Activated CD4-positive, alpha-beta T cell treated with anti-CD3 and anti-CD28 coated beads, Interleukin-2, amount 10 ng/mL, durations not matched to agents 24 days and 14 days (primary cell): Measurements from ENCODE around the gene BCL2L12. TPM values are rescaled to one million over a fixed set of nuclear protein-coding genes. Genes with fewer than 3 reads are reported as not detected.

ENCODE experiments used
- DNase-seq: peaks from one replicate; pipeline ENCODE4 v3.0.0; 2022
- H3K27ac Mint-ChIP-seq: one replicate; pipeline ENCODE4 v1.8.0; 2022; ENCODE audit warnings: mild to moderate bottlenecking, mixed read lengths
- H3K27me3 Mint-ChIP-seq: one replicate; pipeline ENCODE4 v1.8.0; 2022; ENCODE audit warnings: mixed read lengths
- H3K36me3 Mint-ChIP-seq: one replicate; pipeline ENCODE4 v1.8.0; 2022; ENCODE audit warnings: low read depth, mild to moderate bottlenecking, mixed read lengths
- H3K4me1 Mint-ChIP-seq: one replicate; pipeline ENCODE4 v1.8.0; 2021; ENCODE audit warnings: mixed read lengths
- H3K4me3 Mint-ChIP-seq: one replicate; pipeline ENCODE4 v1.8.0; 2022; ENCODE audit warnings: mild to moderate bottlenecking, moderate library complexity, mixed read lengths
- H3K9me3 Mint-ChIP-seq: one replicate; pipeline ENCODE4 v1.8.0; 2021; ENCODE audit warnings: mixed read lengths
- intact Hi-C: fragments of 100-400 bp; cut with micrococcal nuclease; formaldehyde crosslinking; loops from one replicate; pipeline ENCODE4 v1.15.1; 2023
- total RNA-seq: library from RNA; stranded (reverse); gene quantifications from 2 replicates; pipeline ENCODE4 v1.2.3, GENCODE V29; 2022

Gene BCL2L12
- total RNA-seq, 1 donor from 2014 or later, result 72.0 TPM

- peaks cover 38% of the 10 kb centered on the region for H3K36me3 Mint-ChIP-seq
- H3K4me3 Mint-ChIP-seq, result peak within 1 kb of the TSS; percentile 87
- peaks cover 19% of the 10 kb centered on the region for H3K4me1 Mint-ChIP-seq
- intact Hi-C loops, result loop anchor here (2.0 kb wide), 1 partner anchor 77 kb away; the partner anchor contains the start of gene AP2A1
- no peaks in the 10 kb centered on the region for H3K9me3 Mint-ChIP-seq
- peak; percentile 77 for DNase-seq
- H3K27me3 Mint-ChIP-seq, result peaks cover 13% of the 10 kb centered on the region
- peak within 1 kb of the TSS; percentile 43 for H3K27ac Mint-ChIP-seq
These were observed 23.7 kb downstream of the BCL2L12 start, which contains the start of gene ADM5 for GRCh38 chr19:49689133-49690078. Gene ADM5 (plus strand): TSS chr19:49689594. CDS start chr19:49689838, 244 bp downstream.

GRCh38 chr19:49690079-49690655 is 24.4 kb downstream of the BCL2L12 start:
- H3K4me1 Mint-ChIP-seq, result peaks cover 19% of the 10 kb centered on the region
- peaks cover 35% of the 10 kb centered on the region for H3K36me3 Mint-ChIP-seq
- H3K4me3 Mint-ChIP-seq, result peak overlapping the region; percentile 87
- peak overlapping the region; percentile 4 for H3K27ac Mint-ChIP-seq
- intact Hi-C loops, result loop anchor here (2.0 kb wide), 1 partner anchor 77 kb away; the partner anchor contains the start of gene AP2A1
- H3K27me3 Mint-ChIP-seq, result peaks cover 13% of the 10 kb centered on the region
- H3K9me3 Mint-ChIP-seq, result no peaks in the 10 kb centered on the region
- DNase-seq, result no peak

- DNase-seq, result peak; percentile 88
- intact Hi-C loops, result loop anchor here (2.0 kb wide), 1 partner anchor 76 kb away; the partner anchor contains the start of gene AP2A1
- Mint-ChIP-seq H3K27ac (peak within 1 kb of the TSS; percentile 63), H3K9me3 (no peaks in the 10 kb centered on the region), H3K4me3 (peak within 1 kb of the TSS; percentile 87), H3K36me3 (peaks cover 30% of the 10 kb centered on the region), H3K4me1 (peaks cover 19% of the 10 kb centered on the region), H3K27me3 (peaks cover 13% of the 10 kb centered on the region)
These were observed 25.0 kb downstream of the BCL2L12 start, which contains the start of gene CPT1C for GRCh38 chr19:49690656-49691242. Gene CPT1C (plus strand): TSS chr19:49691116. CDS start chr19:49692253, 1,137 bp downstream.

DNA sequence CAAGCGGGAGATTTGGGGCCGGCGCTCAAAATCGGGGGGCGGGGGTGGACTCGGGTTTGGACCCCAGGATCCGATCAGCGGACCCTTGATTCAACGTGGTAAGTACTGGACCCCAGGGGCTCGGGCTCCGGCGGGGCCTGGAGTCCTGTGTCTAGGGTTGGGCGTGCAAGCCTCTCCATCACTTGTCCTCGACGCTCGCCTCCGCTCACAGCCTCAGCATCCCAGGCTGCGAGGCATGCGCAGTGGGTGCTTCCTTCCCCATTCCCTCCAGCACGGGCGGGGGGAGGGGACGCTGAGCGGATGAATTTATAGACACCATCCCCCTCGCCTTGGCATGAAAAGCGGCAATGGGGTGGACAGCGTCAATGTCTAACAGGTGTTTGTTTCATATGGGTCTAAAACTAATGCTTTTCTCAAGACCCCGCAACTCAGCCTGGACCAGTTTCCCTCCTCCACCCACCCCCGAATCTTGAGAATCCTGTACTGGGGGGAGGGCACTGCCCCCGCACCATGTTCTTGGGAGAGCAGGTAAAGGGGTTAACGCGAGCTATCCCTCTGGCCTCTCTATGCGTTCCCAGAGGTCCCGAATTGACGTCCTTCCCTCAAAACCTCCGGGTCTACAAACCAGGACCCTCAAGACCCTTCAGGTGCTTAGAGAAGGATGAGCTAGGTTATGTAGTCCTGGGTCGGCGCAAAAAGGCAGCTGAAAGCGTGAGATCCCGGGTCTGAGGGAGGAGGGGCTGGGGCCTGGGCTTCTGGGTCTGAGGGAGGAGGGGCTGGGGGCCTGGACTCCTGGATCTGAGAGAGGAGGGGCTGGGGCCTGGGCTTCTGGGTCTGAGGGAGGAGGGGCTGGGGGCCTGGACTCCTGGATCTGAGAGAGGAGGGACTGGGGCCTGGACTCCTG is 25.8 kb downstream of the BCL2L12 start:
- H3K4me1 Mint-ChIP-seq, result peaks cover 19% of the 10 kb centered on the region
- H3K9me3 Mint-ChIP-seq, result no peaks in the 10 kb centered on the region
- H3K27me3 Mint-ChIP-seq, result peaks cover 13% of the 10 kb centered on the region
- H3K27ac Mint-ChIP-seq, result peak overlapping the region; percentile 63
- intact Hi-C loops, result loop anchor here (2.0 kb wide), 1 partner anchor 75 kb away; the partner anchor contains the start of gene AP2A1
- peaks cover 26% of the 10 kb centered on the region for H3K36me3 Mint-ChIP-seq
- H3K4me3 Mint-ChIP-seq, result peak overlapping the region; percentile 87
- DNase-seq, result peak; percentile 79

- intact Hi-C loops, result no loop called here
- peaks cover 19% of the 10 kb centered on the region for H3K4me1 Mint-ChIP-seq
- H3K4me3 Mint-ChIP-seq, result no peak overlapping the region
- peaks cover 22% of the 10 kb centered on the region for H3K36me3 Mint-ChIP-seq
- no peak for DNase-seq
- no peak overlapping the region for H3K27ac Mint-ChIP-seq
- H3K9me3 Mint-ChIP-seq, result no peaks in the 10 kb centered on the region
- H3K27me3 Mint-ChIP-seq, result peaks cover 13% of the 10 kb centered on the region
These were observed 26.4 kb downstream of the BCL2L12 start for GRCh38 chr19:49692147-49692506.

- Mint-ChIP-seq H3K36me3 (no peaks in the 10 kb centered on the region), H3K27me3 (peaks cover 5% of the 10 kb centered on the region), H3K4me1 (peaks cover 3% of the 10 kb centered on the region), H3K4me3 (no peak overlapping the region), H3K9me3 (no peaks in the 10 kb centered on the region), H3K27ac (no peak overlapping the region)
- no peak for DNase-seq
- intact Hi-C loops, result no loop called here
These were observed 30.4 kb downstream of the BCL2L12 start for GRCh38 chr19:49696115-49696514.

DNA sequence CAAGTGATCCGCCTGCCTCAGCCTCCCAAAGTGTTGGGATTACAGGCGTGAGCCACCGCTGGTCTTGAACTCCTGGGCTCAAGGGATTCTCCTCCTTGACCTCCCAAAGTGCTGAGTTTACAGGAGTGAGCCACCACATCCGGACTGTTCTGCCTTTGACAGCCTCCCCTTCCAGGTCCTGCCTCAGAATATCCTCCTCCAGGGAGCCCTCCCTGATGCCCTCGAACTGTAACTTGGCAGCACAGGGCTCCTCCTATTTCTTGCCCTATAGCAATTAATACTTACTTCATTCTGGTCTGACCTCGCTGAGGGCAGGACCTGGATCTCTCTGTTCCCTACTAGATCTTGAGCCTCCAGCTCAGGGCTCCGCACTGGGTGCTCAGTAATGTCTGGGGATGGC is 31.1 kb downstream of the BCL2L12 start:
- Mint-ChIP-seq H3K9me3 (no peaks in the 10 kb centered on the region), H3K4me3 (no peak overlapping the region), H3K36me3 (no peaks in the 10 kb centered on the region), H3K27me3 (peaks cover 5% of the 10 kb centered on the region), H3K4me1 (no peaks in the 10 kb centered on the region), H3K27ac (no peak overlapping the region)
- DNase-seq, result no peak
- intact Hi-C loops, result no loop called here

DNA sequence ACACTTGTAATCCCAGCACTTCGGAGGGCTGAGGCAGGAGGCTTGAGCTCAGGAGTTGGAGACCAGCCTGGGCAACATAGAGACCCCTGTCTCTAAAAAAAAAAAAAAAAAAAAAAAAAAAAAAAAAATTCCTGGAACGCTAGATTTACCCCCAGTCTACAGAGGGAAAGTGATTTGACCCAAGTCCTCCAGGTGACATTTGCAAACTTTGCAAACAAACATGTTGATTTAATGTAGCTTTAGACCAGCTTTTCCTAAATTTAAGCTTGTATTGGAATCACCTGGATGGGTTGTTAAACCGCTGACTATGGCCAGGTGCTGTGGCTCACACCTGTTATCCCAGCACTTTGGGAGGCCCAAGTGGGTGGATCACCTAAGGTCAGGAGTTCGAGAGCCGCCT is 33.6 kb downstream of the BCL2L12 start:
- Mint-ChIP-seq H3K4me3 (no peak overlapping the region), H3K36me3 (no peaks in the 10 kb centered on the region), H3K27me3 (no peaks in the 10 kb centered on the region), H3K9me3 (no peaks in the 10 kb centered on the region), H3K27ac (no peak overlapping the region), H3K4me1 (no peaks in the 10 kb centered on the region)
- intact Hi-C loops, result no loop called here
- no peak for DNase-seq

- no peaks in the 10 kb centered on the region for H3K4me1 Mint-ChIP-seq
- intact Hi-C loops, result loop anchor here (2.0 kb wide), 1 partner anchor 16 kb away; no protein-coding TSS in a partner anchor
- no peaks in the 10 kb centered on the region for H3K36me3 Mint-ChIP-seq
- H3K4me3 Mint-ChIP-seq, result no peak overlapping the region
- no peaks in the 10 kb centered on the region for H3K9me3 Mint-ChIP-seq
- no peaks in the 10 kb centered on the region for H3K27me3 Mint-ChIP-seq
- peak; percentile 62 for DNase-seq
- no peak overlapping the region for H3K27ac Mint-ChIP-seq
These were observed 34.8 kb downstream of the BCL2L12 start for GRCh38 chr19:49700563-49700962.

DNA sequence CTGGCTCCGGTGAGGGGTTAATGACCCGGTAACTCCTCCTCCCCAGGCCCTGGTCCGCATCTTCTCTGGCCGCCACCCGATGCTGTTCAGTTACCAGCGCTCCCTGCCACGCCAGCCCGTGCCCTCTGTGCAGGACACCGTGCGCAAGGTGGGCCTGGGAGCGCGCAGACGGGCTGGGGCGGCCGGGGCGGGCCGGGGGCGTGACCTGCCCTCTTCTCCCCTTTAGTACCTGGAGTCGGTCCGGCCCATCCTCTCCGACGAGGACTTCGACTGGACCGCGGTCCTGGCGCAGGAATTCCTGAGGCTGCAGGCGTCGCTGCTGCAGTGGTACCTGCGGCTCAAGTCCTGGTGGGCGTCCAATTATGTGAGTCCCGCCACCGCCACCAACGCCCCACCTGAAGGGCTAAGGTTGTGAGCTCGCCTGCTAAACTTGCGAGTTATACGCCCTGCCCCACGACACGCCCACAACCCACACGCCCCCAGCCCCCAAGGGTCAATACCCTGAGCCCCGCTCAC is 35.6 kb downstream of the BCL2L12 start:
- Mint-ChIP-seq H3K4me1 (no peaks in the 10 kb centered on the region), H3K9me3 (no peaks in the 10 kb centered on the region), H3K36me3 (no peaks in the 10 kb centered on the region)

DNA sequence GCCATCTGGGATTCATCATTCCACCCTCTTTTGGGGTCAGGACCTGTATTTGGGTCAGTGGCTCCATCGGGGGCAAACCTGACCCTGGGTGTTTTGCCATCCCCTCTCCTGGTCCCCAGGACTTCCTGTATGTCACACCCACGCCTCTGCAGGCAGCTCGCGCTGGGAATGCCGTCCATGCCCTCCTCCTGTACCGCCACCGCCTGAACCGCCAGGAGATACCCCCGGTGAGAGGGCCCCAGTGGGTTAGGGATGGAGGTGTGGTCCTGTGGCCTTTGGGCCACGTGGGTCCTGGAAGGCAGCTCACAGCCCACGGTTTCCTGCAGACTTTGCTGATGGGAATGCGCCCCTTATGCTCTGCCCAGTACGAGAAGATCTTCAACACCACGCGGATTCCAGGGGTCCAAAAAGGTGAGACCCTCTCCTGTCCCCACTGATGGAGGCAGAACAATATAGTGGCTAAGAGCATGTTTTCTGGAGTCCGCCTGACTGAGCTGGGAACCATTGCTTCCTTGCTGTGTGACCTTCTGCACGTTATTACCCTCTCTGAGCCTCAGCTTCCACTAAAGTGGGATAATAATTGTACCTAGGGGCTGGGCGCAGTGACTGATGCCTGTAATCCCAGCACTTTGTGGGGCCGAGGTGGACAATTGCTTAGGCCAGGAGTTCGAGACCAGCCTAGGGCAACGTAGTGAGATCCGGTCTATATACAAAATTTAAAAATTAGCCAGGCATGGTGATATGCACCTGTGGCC is 39.3 kb downstream of the BCL2L12 start:
- intact Hi-C loops, result no loop called here
- Mint-ChIP-seq H3K27me3 (no peaks in the 10 kb centered on the region), H3K4me3 (no peak overlapping the region), H3K4me1 (no peaks in the 10 kb centered on the region), H3K36me3 (no peaks in the 10 kb centered on the region), H3K9me3 (no peaks in the 10 kb centered on the region), H3K27ac (no peak overlapping the region)
- no peak for DNase-seq

More for the DNA sequence above, 35.6 kb downstream of the BCL2L12 start:
- intact Hi-C loops, result loop anchor here (2.0 kb wide), 1 partner anchor 15 kb away; no protein-coding TSS in a partner anchor
- DNase-seq, result no peak
- Mint-ChIP-seq H3K4me3 (no peak overlapping the region), H3K27me3 (no peaks in the 10 kb centered on the region), H3K27ac (no peak overlapping the region)

- intact Hi-C loops, result no loop called here
These were observed 40.2 kb downstream of the BCL2L12 start for GRCh38 chr19:49705919-49706318.

More at GRCh38 chr19:49705919-49706318, 40.2 kb downstream of the BCL2L12 start:
- no peak for DNase-seq
- H3K9me3 Mint-ChIP-seq, result no peaks in the 10 kb centered on the region
- no peak overlapping the region for H3K4me3 Mint-ChIP-seq
- no peaks in the 10 kb centered on the region for H3K27me3 Mint-ChIP-seq
- no peaks in the 10 kb centered on the region for H3K36me3 Mint-ChIP-seq
- no peaks in the 10 kb centered on the region for H3K4me1 Mint-ChIP-seq
- H3K27ac Mint-ChIP-seq, result no peak overlapping the region
